Thyroid gland (tissue), 4 donors: ENCODE data around the gene C11orf16. TPM values are rescaled to one million over a fixed set of nuclear protein-coding genes. Genes with fewer than 3 reads are reported as not detected.
A peak's percentile ranks its signal among the peaks of the same experiment; 100 is the strongest.

ENCODE experiments used
- DNase-seq, 2 donors: peaks; one replicate each; pipeline ENCODE4 v3.0.0-alpha.2; 2019
- H3K27ac ChIP-seq, 3 donors: fragments of 200-600 bp; sonication (generic); 1 replicate in 2 of 3; 2 replicates in 1 of 3; pipeline ENCODE4 v1.5.1; 2016 to 2019; ENCODE audit warnings: mild to moderate bottlenecking in 1 of 3, moderate library complexity in 1 of 3
- H3K27me3 ChIP-seq: fragments of 200-600 bp; sonication (generic); one replicate; pipeline ENCODE4 v1.5.1; 2019
- H3K36me3 ChIP-seq, 2 donors: fragments of 200-600 bp; sonication (generic); one replicate each; pipeline ENCODE4 v1.5.1; 2016 to 2019
- H3K4me1 ChIP-seq, 2 donors: fragments of 200-600 bp; sonication (generic); one replicate each; pipeline ENCODE4 v1.5.1; 2017 to 2019
- H3K4me3 ChIP-seq, 3 donors: fragments of 200-600 bp; sonication (generic); replicated peaks in 1 of 3; 1 replicate in 2 of 3; 2 replicates in 1 of 3; pipeline ENCODE4 v1.5.1; 2016; ENCODE audit warnings: mild to moderate bottlenecking in 1 of 3
- H3K9me3 ChIP-seq: fragments of 200-600 bp; sonication (generic); one replicate; pipeline ENCODE4 v1.5.1; 2017
- CTCF ChIP-seq, 6 experiments: fragments of 200-600 bp in 3 of 6; fragments of 450-650 bp in 3 of 6; sonication (generic) in 3 of 6; IDR thresholded peaks; one replicate each; pipeline ENCODE4 v1.5.1; 2016 to 2019; ENCODE audit warnings: antibody characterized with exemption in 6 of 6, mild to moderate bottlenecking in 2 of 6, inconsistent platforms in 1 of 6, moderate library complexity in 1 of 6
- POLR2A ChIP-seq, 2 donors: fragments of 450-650 bp; IDR thresholded peaks; one replicate each; pipeline ENCODE4 v1.6.1; 2017; ENCODE audit warnings: antibody characterized with exemption in 2 of 2, mild to moderate bottlenecking in 2 of 2, moderate library complexity in 1 of 2
- WGBS, 2 donors: methylation state at CpG; one replicate each; pipeline ENCODE4 v1.1.5; 2017; 5-methylcytosine and 5-hydroxymethylcytosine counted together
- intact Hi-C: fragments of 100-400 bp; cut with DNase I; formaldehyde crosslinking; loops from one replicate; pipeline ENCODE4 v1.15.1; 2023
- total RNA-seq, 4 donors: library from RNA; depleted of rRNA; stranded (reverse); fragments of >200 nt; gene quantifications; one replicate each; pipeline ENCODE4 v1.2.3, GENCODE V29; 2016

The C11orf16 gene
- total RNA-seq, 4 donors from 2014 or later: not detected

- DNase-seq: no peak
- no peak overlapping the region for H3K4me3 ChIP-seq
- H3K27ac ChIP-seq: no peak overlapping the region
- H3K4me1 ChIP-seq: no peaks in the 10 kb centered on the region
- intact Hi-C loops: no loop called here
- TF ChIP-seq CTCF (IDR thresholded peaks at IDR 0.05) (no peak), POLR2A (IDR thresholded peaks at IDR 0.05) (no peak)
- peaks cover 0 to 3% of the 10 kb centered on the region in 2 donors for H3K36me3 ChIP-seq
- no peaks in the 10 kb centered on the region for H3K27me3 ChIP-seq
- 82 to 91% methylated on average over 5 of the region's 5 CpGs for WGBS, 2 donors
- no peaks in the 10 kb centered on the region for H3K9me3 ChIP-seq
Observed at GRCh38 chr11:8927233-8927632, 5.5 kb downstream of the C11orf16 start.

GRCh38 chr11:8926236-8926635, 6.5 kb downstream of the C11orf16 start:
- TF ChIP-seq CTCF (IDR thresholded peaks at IDR 0.05) (no peak), POLR2A (IDR thresholded peaks at IDR 0.05) (no peak)
- WGBS, 2 donors: 97 to 98% methylated on average over 5 of the region's 5 CpGs
- no peaks in the 10 kb centered on the region for H3K9me3 ChIP-seq
- no peak for DNase-seq
- no peaks in the 10 kb centered on the region for H3K27me3 ChIP-seq
- H3K4me3 ChIP-seq: no peak overlapping the region
- intact Hi-C loops: no loop called here
- no peak overlapping the region for H3K27ac ChIP-seq
- H3K4me1 ChIP-seq: no peaks in the 10 kb centered on the region
- H3K36me3 ChIP-seq: peaks cover 0 to 11% of the 10 kb centered on the region in 2 donors

GRCh38 chr11:8925711-8926110, 7.0 kb downstream of the C11orf16 start:
- TF ChIP-seq CTCF (IDR thresholded peaks at IDR 0.05): no peak
- no peak for TF ChIP-seq POLR2A (IDR thresholded peaks at IDR 0.05)
- no peak overlapping the region for H3K4me3 ChIP-seq
- H3K27ac ChIP-seq: no peak overlapping the region
- intact Hi-C loops: no loop called here
- DNase-seq: no peak
- H3K36me3 ChIP-seq: peaks cover 0 to 11% of the 10 kb centered on the region in 2 donors
- no peaks in the 10 kb centered on the region for H3K27me3 ChIP-seq
- WGBS, 2 donors: 95 to 96% methylated on average over 4 to 5 of the region's 5 CpGs
- H3K4me1 ChIP-seq: no peaks in the 10 kb centered on the region
- no peaks in the 10 kb centered on the region for H3K9me3 ChIP-seq

GRCh38 chr11:8922691-8923090, 10.1 kb downstream of the C11orf16 start:
- intact Hi-C loops: no loop called here
- TF ChIP-seq CTCF (IDR thresholded peaks at IDR 0.05) (no peak), POLR2A (IDR thresholded peaks at IDR 0.05) (no peak)
- WGBS, 2 donors: 85 to 93% methylated on average over 5 of the region's 5 CpGs
- Histone ChIP-seq H3K9me3 (no peaks in the 10 kb centered on the region), H3K4me3 (no peak overlapping the region), H3K27me3 (no peaks in the 10 kb centered on the region), H3K27ac (no peak overlapping the region), H3K4me1 (peaks cover 8% of the 10 kb centered on the region in 2 donors), H3K36me3 (peaks cover 9 to 17% of the 10 kb centered on the region in 2 donors)
- DNase-seq: no peak

- intact Hi-C loops: no loop called here
- Histone ChIP-seq H3K36me3 (peaks cover 9 to 15% of the 10 kb centered on the region in 2 donors), H3K4me1 (peaks cover 20 to 37% of the 10 kb centered on the region in 2 donors), H3K27me3 (no peaks in the 10 kb centered on the region), H3K4me3 (no peak overlapping the region), H3K27ac (peak overlapping the region; percentile 51 to 68 (median 65)), H3K9me3 (no peaks in the 10 kb centered on the region)
- DNase-seq: peak; percentile 74 to 80
- TF ChIP-seq POLR2A (IDR thresholded peaks at IDR 0.05) (no peak), CTCF (IDR thresholded peaks at IDR 0.05) (no peak)
- 56 to 64% methylated on average over 5 of the region's 5 CpGs for WGBS, 2 donors
Observed at GRCh38 chr11:8917157-8917825, 15.5 kb downstream of the C11orf16 start.
